Upper lobe of left lung (tissue), 6 donors: ENCODE data around the gene VAV2. TPM values are rescaled to one million over a fixed set of nuclear protein-coding genes. Genes with fewer than 3 reads are reported as not detected.

ENCODE experiments used
- ATAC-seq, 2 donors: fragments of 200-7000 bp; cut with Tn5 transposase; one replicate each; pipeline ENCODE4 v1.9.1; 2022; ENCODE audit warnings: mild to moderate bottlenecking in 2 of 2, moderate library complexity in 2 of 2; ENCODE audit not compliant: low FRiP score in 2 of 2
- DNase-seq, 2 donors: peaks; one replicate each; pipeline ENCODE4 v3.0.0-alpha.2; 2019 to 2020
- H3K27ac ChIP-seq, 4 donors: fragments of 200-600 bp; sonication (generic); one replicate each; pipeline ENCODE4 v1.5.1; 2016 to 2019
- H3K27me3 ChIP-seq, 4 donors: fragments of 200-600 bp; sonication (generic); one replicate each; pipeline ENCODE4 v1.5.1; 2017 to 2019
- H3K36me3 ChIP-seq, 4 donors: fragments of 200-600 bp; sonication (generic); one replicate each; pipeline ENCODE4 v1.5.1; 2016 to 2019
- H3K4me1 ChIP-seq, 4 donors: fragments of 200-600 bp; sonication (generic); one replicate each; pipeline ENCODE4 v1.5.1; 2018 to 2019
- H3K4me3 ChIP-seq, 4 donors: fragments of 200-600 bp; sonication (generic); one replicate each; pipeline ENCODE4 v1.5.1; 2017 to 2019; ENCODE audit warnings: mild to moderate bottlenecking in 2 of 4, moderate library complexity in 1 of 4
- H3K9me3 ChIP-seq, 4 donors: fragments of 200-600 bp; sonication (generic); one replicate each; pipeline ENCODE4 v1.5.1; 2018 to 2019
- CTCF ChIP-seq, 6 experiments: fragments of 450-650 bp in 4 of 6; fragments of 200-600 bp in 2 of 6; sonication (generic) in 2 of 6; IDR thresholded peaks; one replicate each; pipeline ENCODE4 v1.5.1; 2016 to 2019; ENCODE audit warnings: antibody characterized with exemption in 6 of 6
- EP300 ChIP-seq, 4 donors: sonication (generic); formaldehyde crosslinking; IDR thresholded peaks; one replicate each; pipeline ENCODE4 v1.5.1; 2017; ENCODE audit warnings: antibody characterized with exemption in 4 of 4, control low read depth in 2 of 4
- POLR2A ChIP-seq, 4 donors: fragments of 450-650 bp; IDR thresholded peaks; one replicate each; pipeline ENCODE4 v1.5.1; 2016 to 2017; ENCODE audit warnings: antibody characterized with exemption in 4 of 4, mild to moderate bottlenecking in 2 of 4
- POLR2AphosphoS5 ChIP-seq, 2 donors: sonication (generic); formaldehyde crosslinking; IDR thresholded peaks; one replicate each; pipeline ENCODE4 v1.5.1; 2017; ENCODE audit warnings: antibody characterized with exemption in 2 of 2
- WGBS, 2 donors: methylation state at CpG; one replicate each; pipeline ENCODE4 v1.1.5; 2017 to 2018; 5-methylcytosine and 5-hydroxymethylcytosine counted together
- total RNA-seq, 6 donors: library from RNA; depleted of rRNA in 4 of 6; stranded (reverse); fragments of >200 nt in 4 of 6; gene quantifications; one replicate each; pipeline versions ENCODE4 v1.1.0 to v1.2.1, GENCODE V29; 2016 to 2021
- donor health status: DM: no; HTN: no; CAD: no; lungs with moderate emphysema.
- donor health status: DM: no; HTN: yes; CAD: no; lungs with severe emphysema.

Gene VAV2
- total RNA-seq, 6 donors from 2014 or later = 12.0 to 38.8 (median 22.0) TPM

- 16 to 39% methylated on average over 7 to 13 of the region's 15 CpGs for WGBS, 2 donors
Measured at GRCh38 chr9:133955821-133956411, 36.2 kb downstream of the VAV2 start.

GRCh38 chr9:133954862-133955529 is 37.1 kb downstream of the VAV2 start:
- peak in 1 of 2 donors; percentile 33 for DNase-seq
- WGBS, 2 donors = 46 to 57% methylated on average over 8 to 14 of the region's 14 CpGs
- peak overlapping the region in 2 of 4 donors; percentile 39 to 80 for H3K27ac ChIP-seq

More at GRCh38 chr9:133955821-133956411, 36.2 kb downstream of the VAV2 start:
- DNase-seq (peak in 1 of 2 donors; percentile 67), ATAC-seq (no peak)
- Histone ChIP-seq H3K9me3 (no peaks in the 10 kb centered on the region), H3K36me3 (no peaks in the 10 kb centered on the region), H3K27me3 (no peaks in the 10 kb centered on the region), H3K4me3 (peak overlapping the region in 1 of 4 donors; percentile 6), H3K27ac (peak overlapping the region; percentile 59 to 81 (median 77)), H3K4me1 (peaks cover 53 to 62% (median 58%) of the 10 kb centered on the region in 4 donors)
- no peak for TF ChIP-seq POLR2A (IDR thresholded peaks at IDR 0.05)
- no peak for TF ChIP-seq POLR2AphosphoS5 (IDR thresholded peaks at IDR 0.05)
- no peak for TF ChIP-seq EP300 (IDR thresholded peaks at IDR 0.05)
- TF ChIP-seq CTCF (IDR thresholded peaks at IDR 0.05) = peak in 1 of 6 experiments; percentile 21

GRCh38 chr9:133953976-133954709 is 38.0 kb downstream of the VAV2 start:
- WGBS, 2 donors = 79 to 87% methylated on average over 22 to 29 of the region's 29 CpGs
- ATAC-seq (no peak), DNase-seq (peak in 1 of 2 donors; percentile 64)
- H3K27ac ChIP-seq = no peak overlapping the region
- H3K36me3 ChIP-seq = no peaks in the 10 kb centered on the region
- TF ChIP-seq POLR2A (IDR thresholded peaks at IDR 0.05) (no peak), POLR2AphosphoS5 (IDR thresholded peaks at IDR 0.05) (no peak), EP300 (IDR thresholded peaks at IDR 0.05) (no peak), CTCF (IDR thresholded peaks at IDR 0.05) (no peak)
- H3K4me1 ChIP-seq = peaks cover 35 to 45% (median 40%) of the 10 kb centered on the region in 4 donors
- no peaks in the 10 kb centered on the region for H3K9me3 ChIP-seq
- no peaks in the 10 kb centered on the region for H3K27me3 ChIP-seq
- no peak overlapping the region for H3K4me3 ChIP-seq

More at GRCh38 chr9:133954862-133955529, 37.1 kb downstream of the VAV2 start:
- Histone ChIP-seq H3K27me3 (no peaks in the 10 kb centered on the region), H3K9me3 (no peaks in the 10 kb centered on the region), H3K4me3 (peak overlapping the region in 1 of 4 donors; percentile 2), H3K4me1 (peaks cover 44 to 53% (median 49%) of the 10 kb centered on the region in 4 donors), H3K36me3 (no peaks in the 10 kb centered on the region)
- no peak for ATAC-seq
- TF ChIP-seq CTCF (IDR thresholded peaks at IDR 0.05) (no peak), EP300 (IDR thresholded peaks at IDR 0.05) (no peak), POLR2AphosphoS5 (IDR thresholded peaks at IDR 0.05) (no peak), POLR2A (IDR thresholded peaks at IDR 0.05) (no peak)

GRCh38 chr9:133953621-133953975 is 38.5 kb downstream of the VAV2 start:
- Histone ChIP-seq H3K27ac (no peak overlapping the region), H3K36me3 (no peaks in the 10 kb centered on the region), H3K9me3 (no peaks in the 10 kb centered on the region), H3K4me3 (no peak overlapping the region), H3K27me3 (no peaks in the 10 kb centered on the region), H3K4me1 (peaks cover 31 to 42% (median 36%) of the 10 kb centered on the region in 4 donors)
- no peak for DNase-seq
- ATAC-seq = no peak
- WGBS, 2 donors = 81% methylated on average over 4 of the region's 4 CpGs; no CpG with 5 or more reads in 1 of the 2 donors
- TF ChIP-seq CTCF (IDR thresholded peaks at IDR 0.05) = no peak
- TF ChIP-seq POLR2A (IDR thresholded peaks at IDR 0.05) = no peak
- no peak for TF ChIP-seq EP300 (IDR thresholded peaks at IDR 0.05)
- no peak for TF ChIP-seq POLR2AphosphoS5 (IDR thresholded peaks at IDR 0.05)
